Nephron (organoid): ENCODE data around the gene TMEM141.

Source experiments
- H3K27ac Mint-ChIP-seq, 3 experiments: 2 replicates each; pipeline ENCODE4 v1.8.0; 2020; ENCODE audit warnings: mixed read lengths in 3 of 3, mild to moderate bottlenecking in 2 of 3, moderate library complexity in 1 of 3
- H3K27me3 Mint-ChIP-seq: 2 replicates; pipeline ENCODE4 v1.8.0; 2021; ENCODE audit warnings: low read depth, mild to moderate bottlenecking, moderate library complexity, mixed read lengths
- H3K36me3 Mint-ChIP-seq: 2 replicates; pipeline ENCODE4 v1.8.0; 2020; ENCODE audit warnings: low read depth, mixed read lengths
- H3K4me1 Mint-ChIP-seq: 2 replicates; pipeline ENCODE4 v1.8.0; 2020; ENCODE audit warnings: mixed read lengths
- H3K4me3 Mint-ChIP-seq, 3 experiments: 2 replicates each; pipeline ENCODE4 v1.8.0; 2020; ENCODE audit warnings: mild to moderate bottlenecking in 3 of 3, mixed read lengths in 3 of 3, moderate library complexity in 2 of 3
- H3K9me3 Mint-ChIP-seq: 2 replicates; pipeline ENCODE4 v1.8.0; 2020; ENCODE audit warnings: mixed read lengths
- TF ChIP-seq, protein P1 (sequence below), 3 experiments: fragments of 200-600 bp; sonication (generic); IDR thresholded peaks; one replicate each; pipeline ENCODE4 v1.5.0; 2021; ENCODE audit warnings: antibody characterized with exemption in 3 of 3; ENCODE audit not compliant: unreplicated experiment in 3 of 3

The TMEM141 gene

DNA sequence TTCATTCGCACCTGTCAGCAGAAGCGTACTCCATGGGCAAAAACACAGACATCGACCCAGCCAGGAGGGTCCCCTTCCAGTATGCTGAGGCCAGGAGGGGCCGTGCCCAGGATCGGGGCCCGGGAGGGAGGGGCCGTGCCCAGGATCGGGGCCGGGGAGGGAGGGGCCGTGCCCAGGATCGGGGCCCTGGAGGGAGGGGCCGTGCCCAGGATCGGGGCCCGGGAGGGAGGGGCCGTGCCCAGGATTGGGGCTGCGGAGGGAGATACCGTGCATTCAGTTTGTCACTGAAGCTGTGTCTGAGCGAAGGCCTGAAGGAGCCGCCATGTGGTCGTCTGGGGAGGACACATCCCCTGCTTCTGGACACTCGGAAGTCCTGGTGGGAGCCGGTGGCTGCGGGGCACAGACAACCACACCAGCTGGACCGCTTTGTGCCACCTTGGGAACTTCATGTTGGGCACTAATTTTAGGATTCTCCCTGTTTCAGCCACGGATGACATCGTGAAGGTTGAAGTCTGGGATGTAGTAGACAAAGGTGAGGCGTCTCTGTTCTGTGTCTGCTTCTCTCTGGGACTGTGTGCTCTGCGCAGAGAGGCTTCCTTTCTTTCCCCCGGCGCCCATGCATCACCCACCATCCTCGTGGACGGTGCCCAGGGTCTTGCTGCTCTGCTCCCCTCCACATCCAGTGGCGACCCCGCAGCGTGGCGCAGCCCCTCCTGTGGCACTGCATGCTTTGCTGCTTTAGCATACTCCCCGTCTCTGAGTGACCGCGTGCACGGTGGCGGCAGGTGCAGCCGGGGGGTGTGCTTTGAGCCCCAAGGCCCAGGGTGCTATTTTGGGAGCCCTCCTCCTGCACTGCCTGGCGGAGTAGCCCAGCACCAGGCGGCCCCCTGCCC, 34.4 kb downstream of the TMEM141 start:
- Mint-ChIP-seq H3K27me3 (no peaks in the 10 kb centered on the region), H3K27ac (no peak overlapping the region), H3K4me1 (peaks cover 7% of the 10 kb centered on the region), H3K4me3 (no peak overlapping the region), H3K36me3 (peaks cover 18% of the 10 kb centered on the region), H3K9me3 (no peaks in the 10 kb centered on the region)
- TF ChIP-seq, protein P1, sequence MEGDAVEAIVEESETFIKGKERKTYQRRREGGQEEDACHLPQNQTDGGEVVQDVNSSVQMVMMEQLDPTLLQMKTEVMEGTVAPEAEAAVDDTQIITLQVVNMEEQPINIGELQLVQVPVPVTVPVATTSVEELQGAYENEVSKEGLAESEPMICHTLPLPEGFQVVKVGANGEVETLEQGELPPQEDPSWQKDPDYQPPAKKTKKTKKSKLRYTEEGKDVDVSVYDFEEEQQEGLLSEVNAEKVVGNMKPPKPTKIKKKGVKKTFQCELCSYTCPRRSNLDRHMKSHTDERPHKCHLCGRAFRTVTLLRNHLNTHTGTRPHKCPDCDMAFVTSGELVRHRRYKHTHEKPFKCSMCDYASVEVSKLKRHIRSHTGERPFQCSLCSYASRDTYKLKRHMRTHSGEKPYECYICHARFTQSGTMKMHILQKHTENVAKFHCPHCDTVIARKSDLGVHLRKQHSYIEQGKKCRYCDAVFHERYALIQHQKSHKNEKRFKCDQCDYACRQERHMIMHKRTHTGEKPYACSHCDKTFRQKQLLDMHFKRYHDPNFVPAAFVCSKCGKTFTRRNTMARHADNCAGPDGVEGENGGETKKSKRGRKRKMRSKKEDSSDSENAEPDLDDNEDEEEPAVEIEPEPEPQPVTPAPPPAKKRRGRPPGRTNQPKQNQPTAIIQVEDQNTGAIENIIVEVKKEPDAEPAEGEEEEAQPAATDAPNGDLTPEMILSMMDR (IDR thresholded peaks at IDR 0.05; ENCODE audit: unreplicated experiment in 3 of 3), result no peak

DNA sequence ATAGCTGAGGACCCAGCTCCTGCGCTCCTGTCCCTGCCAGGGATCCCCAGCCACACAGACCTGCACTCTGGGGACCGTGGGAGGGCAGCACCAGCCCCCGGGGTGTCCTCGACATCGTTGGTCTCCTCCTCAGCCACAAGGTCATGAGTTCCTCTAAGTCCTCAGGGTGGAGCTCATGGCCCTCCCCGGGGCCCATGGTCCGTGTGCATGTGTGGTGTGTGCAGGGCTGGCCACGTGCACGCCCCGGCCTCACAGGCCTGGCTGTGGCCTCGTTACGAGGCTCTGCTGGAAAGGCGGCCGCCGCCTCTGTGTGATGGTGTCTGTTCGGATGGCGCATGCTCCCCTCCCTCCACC, 35.0 kb downstream of the TMEM141 start:
- peaks cover 13% of the 10 kb centered on the region for H3K36me3 Mint-ChIP-seq
- H3K4me3 Mint-ChIP-seq, result no peak overlapping the region
- H3K4me1 Mint-ChIP-seq, result peaks cover under 1% of the 10 kb centered on the region
- no peaks in the 10 kb centered on the region for H3K9me3 Mint-ChIP-seq
- no peaks in the 10 kb centered on the region for H3K27me3 Mint-ChIP-seq
- H3K27ac Mint-ChIP-seq, result no peak overlapping the region
- TF ChIP-seq, protein P1 (IDR thresholded peaks at IDR 0.05; ENCODE audit: unreplicated experiment in 3 of 3), result no peak

DNA sequence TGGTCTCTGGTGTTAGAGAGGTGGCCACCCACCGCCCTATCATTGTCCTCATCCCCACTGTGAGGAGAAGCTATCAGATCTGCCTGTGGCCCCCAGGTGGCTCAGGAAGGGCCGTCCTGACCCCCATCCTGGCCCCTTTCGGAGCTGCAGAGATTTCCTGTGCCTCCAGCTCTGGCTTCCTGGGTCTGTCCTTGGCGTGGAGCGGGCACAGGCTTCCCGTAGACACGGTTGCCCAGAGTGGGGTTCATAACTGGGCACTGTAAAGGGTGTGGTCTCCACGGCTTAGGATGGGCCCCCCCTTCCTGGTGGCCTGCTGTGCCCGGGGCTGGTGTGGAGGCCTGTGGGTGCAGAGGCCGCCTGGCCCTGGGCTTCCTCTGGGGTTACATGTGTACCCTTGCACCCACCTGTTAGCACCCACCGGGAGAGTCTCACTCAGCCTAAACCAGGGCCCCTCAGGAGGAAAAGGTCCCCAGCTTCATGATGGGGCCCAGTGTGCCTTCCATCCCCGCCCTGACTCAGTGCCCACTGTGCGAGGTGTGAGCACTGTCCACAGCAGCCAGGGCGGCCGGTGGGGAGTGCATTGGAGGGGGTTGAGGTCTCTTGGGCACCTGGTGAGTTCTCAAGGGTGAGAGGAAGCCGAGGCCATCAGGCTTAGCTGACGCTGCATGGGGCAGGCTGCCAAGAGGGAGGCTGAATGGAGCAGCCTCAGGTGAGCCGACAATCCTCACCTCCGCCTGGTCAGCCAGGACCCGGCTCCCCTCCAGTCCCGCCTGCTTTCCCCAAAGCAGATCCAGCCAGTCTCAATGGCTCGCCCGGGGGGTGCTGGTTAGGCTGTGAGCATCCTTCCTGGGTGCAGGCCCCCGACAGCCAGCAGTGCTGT, 35.8 kb downstream of the TMEM141 start:
- H3K36me3 Mint-ChIP-seq, result peaks cover 13% of the 10 kb centered on the region
- H3K27me3 Mint-ChIP-seq, result no peaks in the 10 kb centered on the region
- H3K9me3 Mint-ChIP-seq, result no peaks in the 10 kb centered on the region
- H3K4me1 Mint-ChIP-seq, result no peaks in the 10 kb centered on the region
- H3K4me3 Mint-ChIP-seq, result no peak overlapping the region
- no peak overlapping the region for H3K27ac Mint-ChIP-seq
- TF ChIP-seq, protein P1 (IDR thresholded peaks at IDR 0.05; ENCODE audit: unreplicated experiment in 3 of 3), result no peak

DNA sequence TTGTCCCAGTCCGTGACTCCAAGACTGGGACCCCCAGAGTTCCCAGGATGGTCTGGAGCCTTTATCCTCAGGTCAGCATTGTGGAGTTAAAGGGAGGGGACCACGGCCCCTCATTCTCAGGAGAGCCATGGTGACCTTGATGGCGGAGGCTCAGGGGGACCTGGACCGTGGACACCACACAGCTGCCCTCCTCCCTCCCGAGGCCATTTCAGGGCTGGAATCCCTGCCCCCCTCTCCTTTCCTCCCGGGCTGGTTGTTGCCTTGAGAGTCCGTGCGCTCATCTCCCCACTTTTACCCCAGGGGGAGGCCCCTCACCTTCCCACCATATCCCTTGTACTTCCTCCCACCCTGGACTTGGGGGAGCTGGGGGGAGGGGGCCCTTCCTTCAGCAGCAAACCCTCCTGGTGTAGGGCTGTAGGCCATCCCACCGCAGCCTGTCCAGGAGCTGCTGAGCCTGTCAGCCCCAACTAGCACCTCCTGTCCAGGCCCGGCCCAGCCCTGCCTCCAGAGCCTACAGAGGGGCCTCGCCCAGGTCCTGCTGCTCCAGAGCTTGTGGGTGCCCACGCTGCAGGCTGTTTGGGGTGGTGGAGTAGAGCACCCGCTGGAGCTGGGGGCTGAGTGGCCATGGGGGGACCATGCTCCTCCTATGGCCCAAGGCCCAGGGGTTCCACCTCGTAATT, 36.8 kb downstream of the TMEM141 start:
- Mint-ChIP-seq H3K4me3 (no peak overlapping the region), H3K36me3 (peaks cover 20% of the 10 kb centered on the region), H3K27ac (no peak overlapping the region), H3K9me3 (no peaks in the 10 kb centered on the region), H3K4me1 (no peaks in the 10 kb centered on the region), H3K27me3 (no peaks in the 10 kb centered on the region)
- TF ChIP-seq, protein P1 (IDR thresholded peaks at IDR 0.05; ENCODE audit: unreplicated experiment in 3 of 3), result no peak

DNA sequence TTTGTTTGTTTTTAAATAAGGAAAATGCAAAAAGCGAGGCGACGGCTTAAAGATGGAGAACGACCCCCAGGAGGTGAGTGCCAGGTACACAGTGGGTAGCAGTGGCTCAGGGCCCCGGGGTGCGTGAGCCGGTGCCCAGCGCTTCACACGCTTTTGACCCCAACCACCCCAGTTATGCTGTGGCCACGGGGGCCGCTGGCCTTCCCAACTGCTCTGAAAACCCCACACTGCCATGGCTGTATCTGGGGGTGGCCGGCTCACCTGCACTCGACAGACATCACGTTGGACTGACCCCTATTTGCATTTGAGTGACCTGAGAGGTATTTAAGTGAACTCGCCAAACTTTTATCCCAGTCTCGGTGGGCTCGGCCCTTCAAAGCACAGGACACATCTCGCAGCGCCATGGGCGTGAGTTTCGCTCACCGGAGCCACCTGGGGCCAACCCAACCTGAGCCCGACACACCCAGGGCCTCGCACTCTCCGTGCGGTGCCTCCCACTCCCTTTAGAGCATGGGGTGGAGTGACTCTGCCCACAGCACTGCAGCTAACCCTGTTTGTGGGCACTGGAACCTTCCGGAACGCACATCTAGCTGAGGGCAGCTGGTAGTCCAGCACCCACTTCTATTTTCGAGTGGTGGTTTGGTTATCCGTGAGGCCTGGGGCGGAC, 37.5 kb downstream of the TMEM141 start:
- Mint-ChIP-seq H3K4me3 (no peak overlapping the region), H3K4me1 (no peaks in the 10 kb centered on the region), H3K27me3 (no peaks in the 10 kb centered on the region), H3K36me3 (peaks cover 15% of the 10 kb centered on the region), H3K9me3 (no peaks in the 10 kb centered on the region), H3K27ac (no peak overlapping the region)
- TF ChIP-seq, protein P1 (IDR thresholded peaks at IDR 0.05; ENCODE audit: unreplicated experiment in 3 of 3), result no peak
